Endothelial cell of umbilical vein (primary cell): Measurements from ENCODE around the gene LMBR1L. TPM values are rescaled to one million over a fixed set of nuclear protein-coding genes. Genes with fewer than 3 reads are reported as not detected.

ENCODE experiments used
- BruUV-seq: library from RNA; stranded (reverse); fragments of 400-500 nt; replicated peaks from 2 replicates; lab custom pipeline; 2021; lab: Mats Ljungman, UMichigan
- CTCF ChIA-PET: fragments of 300-600, 350-600 bp; sonication (Branson Sonifier 250); formaldehyde crosslinking; loops from one replicate; lab custom pipeline; 2021; ENCODE audit warnings: antibody characterized with exemption, inconsistent platforms; lab: Charles Lee
- POLR2A ChIA-PET: fragments of 300-600, 350-600 bp; sonication (Branson Sonifier 250); formaldehyde crosslinking; loops from one replicate; lab custom pipeline; 2021; ENCODE audit warnings: antibody characterized with exemption, inconsistent platforms; lab: Charles Lee
- DNase-seq: peaks from one replicate; pipeline ENCODE4 v3.0.0-alpha.2; 2011; ENCODE audit warnings: low read depth, low spot score
- FAIRE-seq: peaks from 2 replicates; lab custom pipeline; 2011; peaks lifted over from hg19 to GRCh38; lab: Jason Lieb, UNC
- H2AFZ ChIP-seq: 2 replicates; pipeline ENCODE4 v1.6.0; 2012; ENCODE audit warnings: low read depth, low read length, control low read depth, inconsistent platforms
- H3K27ac ChIP-seq: 2 replicates; pipeline ENCODE4 v1.5.1; 2011; ENCODE audit warnings: low read depth, mild to moderate bottlenecking, control low read depth, low read length, moderate library complexity; ENCODE audit not compliant: insufficient read depth
- H3K27me3 ChIP-seq, 2 experiments: 2 replicates each; pipeline versions ENCODE4 v1.6.0 to v1.6.1; 2011; ENCODE audit warnings: low read length in 2 of 2, mixed read lengths in 1 of 2; ENCODE audit not compliant: control insufficient read depth in 2 of 2, insufficient read depth in 2 of 2
- H3K36me3 ChIP-seq, 2 experiments: 2 replicates in 1 of 2; 3 replicates in 1 of 2; pipeline ENCODE4 v1.5.1; 2011; ENCODE audit warnings: low read length in 2 of 2, mild to moderate bottlenecking in 1 of 2, moderate library complexity in 1 of 2; ENCODE audit not compliant: control insufficient read depth in 2 of 2, insufficient read depth in 2 of 2; ENCODE audit errors: extremely low read depth in 1 of 2
- H3K4me1 ChIP-seq: 3 replicates; pipeline ENCODE4 v1.5.1; 2011; ENCODE audit warnings: mild to moderate bottlenecking, low read length; ENCODE audit not compliant: control insufficient read depth, insufficient read depth; ENCODE audit errors: extremely low read depth
- H3K4me2 ChIP-seq: 2 replicates; pipeline ENCODE4 v1.6.1; 2011; ENCODE audit warnings: low read length, control low read depth, mixed read lengths; ENCODE audit not compliant: insufficient read depth
- H3K4me3 ChIP-seq, 3 experiments: fragments of 200-600 bp in 1 of 3; sonication (generic), shearing (Covaris generic) in 1 of 3; replicated peaks in 1 of 3; 2 replicates each; pipeline ENCODE4 v1.5.1; 2011 to 2016; ENCODE audit warnings: control low read depth in 3 of 3, low read length in 3 of 3, mild to moderate bottlenecking in 2 of 3, inconsistent platforms in 1 of 3, low read depth in 1 of 3, moderate library complexity in 1 of 3; ENCODE audit not compliant: insufficient read depth in 1 of 3
- H3K79me2 ChIP-seq: 2 replicates; pipeline ENCODE4 v1.6.0; 2012; ENCODE audit warnings: low read length, inconsistent platforms; ENCODE audit not compliant: control insufficient read depth, insufficient read depth
- H3K9ac ChIP-seq: replicated peaks from 2 replicates; pipeline ENCODE3; 2011; ENCODE audit warnings: low read length, control low read depth; ENCODE audit not compliant: insufficient read depth; ENCODE audit errors: extremely low read depth
- H3K9me1 ChIP-seq: replicated peaks from 3 replicates; pipeline ENCODE4 v1.6.0; 2011; ENCODE audit warnings: mild to moderate bottlenecking, low read length; ENCODE audit not compliant: control insufficient read depth, insufficient read depth; ENCODE audit errors: extremely low read depth
- H3K9me3 ChIP-seq: replicated peaks from 2 replicates; pipeline ENCODE4 v1.5.1; 2012; ENCODE audit warnings: low read length, inconsistent platforms; ENCODE audit not compliant: control insufficient read depth, insufficient read depth
- H4K20me1 ChIP-seq: replicated peaks from 2 replicates; pipeline ENCODE3; 2011; ENCODE audit warnings: mild to moderate bottlenecking, low read length; ENCODE audit not compliant: control insufficient read depth, insufficient read depth; ENCODE audit errors: extremely low read depth
- FOS ChIP-seq: IDR thresholded peaks from 2 replicates; pipeline ENCODE4 v1.6.1; 2011; ENCODE audit warnings: mild to moderate bottlenecking, low read length, moderate library complexity, borderline replicate concordance; ENCODE audit not compliant: insufficient read depth
- JUN ChIP-seq: IDR thresholded peaks from 2 replicates; pipeline ENCODE4 v1.6.1; 2011; ENCODE audit warnings: borderline replicate concordance, low read depth; ENCODE audit not compliant: insufficient read length, insufficient read depth
- MYC ChIP-seq: IDR thresholded peaks from one replicate; pipeline ENCODE4 v1.6.1; 2011; ENCODE audit warnings: mild to moderate bottlenecking, low read depth, low read length
- POLR2A ChIP-seq: IDR thresholded peaks from 2 replicates; pipeline ENCODE4 v1.6.1; 2012; ENCODE audit warnings: low read depth, mild to moderate bottlenecking, control low read depth, low read length
- POLR2AphosphoS5 ChIP-seq: IDR thresholded peaks from 2 replicates; pipeline ENCODE4 v1.6.1; 2012; ENCODE audit warnings: low read depth, mild to moderate bottlenecking, control low read depth, low read length, moderate library complexity; ENCODE audit not compliant: insufficient read depth
- dilution Hi-C: fragments of 300-500 bp; cut with MboI; formaldehyde crosslinking; loops from one replicate; pipeline ENCODE4 v1.15.0; 2019; ENCODE audit warnings: low sequenced_read_pairs; ENCODE audit not compliant: extremely low pct_ligation_motif_present
- intact Hi-C: fragments of 100-400 bp; cut with micrococcal nuclease; formaldehyde crosslinking; loops from one replicate; pipeline ENCODE4 v1.10.0; 2022
- polyA plus RNA-seq, 4 experiments: library from polyadenylated mRNA; depleted of rRNA in 3 of 4; stranded (reverse) in 3 of 4; unstranded in 1 of 4; fragments of >200 nt; gene quantifications; 2 replicates each; pipeline versions ENCODE4 v1.2.1 to v1.2.3, GENCODE V29; 2011 to 2012; ENCODE audit warnings: missing spikeins in 1 of 4
- total RNA-seq: library from RNA; stranded (reverse); gene quantifications from 2 replicates; pipeline ENCODE4 v1.2.3, GENCODE V29; 2021
- TF ChIP-seq, protein P1 (sequence below), 2 donors: IDR thresholded peaks; 1 replicate in 1 of 2; 2 replicates in 1 of 2; pipeline ENCODE4 v1.5.1; 2011; ENCODE audit warnings: low read length in 2 of 2, mild to moderate bottlenecking in 2 of 2, moderate library complexity in 2 of 2, control low read depth in 1 of 2, inconsistent platforms in 1 of 2, low read depth in 1 of 2; ENCODE audit not compliant: insufficient read depth in 1 of 2; ENCODE audit errors: extremely low read depth in 1 of 2

LMBR1L gene
- total and polyA plus RNA-seq, 2 donors (not counting 3 experiments of a cell fraction or from before 2014, with no cell fraction given): 78.3 to 106 TPM

DNA sequence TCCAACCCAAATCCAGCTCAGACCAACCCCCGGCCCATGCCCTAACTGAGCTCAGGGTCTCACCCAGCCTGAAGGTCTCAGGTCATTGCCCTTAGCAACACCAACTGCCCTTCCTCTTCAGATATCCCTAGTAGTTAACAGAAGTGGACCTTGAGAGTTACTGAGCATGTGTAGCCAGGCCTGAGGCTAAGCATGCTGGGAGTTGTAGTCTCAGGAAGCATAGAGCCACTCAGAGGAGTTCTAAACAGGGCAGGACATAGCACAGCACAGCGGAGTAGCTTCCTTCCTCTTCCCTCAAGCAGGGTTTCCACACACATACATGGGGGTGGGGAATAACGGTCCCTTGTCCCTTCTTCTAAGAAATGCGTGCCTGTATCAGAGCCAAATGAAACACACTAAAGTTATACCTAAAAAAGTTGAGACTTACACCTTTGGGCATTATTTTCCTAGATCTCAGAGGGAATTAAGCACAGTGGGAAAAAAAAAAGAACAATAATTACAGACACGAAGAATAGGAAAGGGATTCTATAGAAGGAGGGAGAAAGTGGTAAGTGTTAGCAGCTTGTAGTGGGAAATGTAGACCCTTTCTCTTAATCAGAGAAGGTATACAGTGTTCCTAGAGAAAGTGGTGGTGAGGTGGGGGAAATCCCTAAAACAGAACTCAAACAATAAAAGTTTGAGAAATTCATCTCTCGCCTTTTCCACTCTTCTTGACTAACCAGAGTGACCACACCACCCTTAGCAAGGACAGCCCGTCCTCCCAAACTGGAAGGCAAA is 54.5 kb downstream of the LMBR1L start:
- H3K27me3 ChIP-seq: no peaks in the 10 kb centered on the region
- no peaks in the 10 kb centered on the region for H3K9me1 ChIP-seq
- TF ChIP-seq, protein P1, sequence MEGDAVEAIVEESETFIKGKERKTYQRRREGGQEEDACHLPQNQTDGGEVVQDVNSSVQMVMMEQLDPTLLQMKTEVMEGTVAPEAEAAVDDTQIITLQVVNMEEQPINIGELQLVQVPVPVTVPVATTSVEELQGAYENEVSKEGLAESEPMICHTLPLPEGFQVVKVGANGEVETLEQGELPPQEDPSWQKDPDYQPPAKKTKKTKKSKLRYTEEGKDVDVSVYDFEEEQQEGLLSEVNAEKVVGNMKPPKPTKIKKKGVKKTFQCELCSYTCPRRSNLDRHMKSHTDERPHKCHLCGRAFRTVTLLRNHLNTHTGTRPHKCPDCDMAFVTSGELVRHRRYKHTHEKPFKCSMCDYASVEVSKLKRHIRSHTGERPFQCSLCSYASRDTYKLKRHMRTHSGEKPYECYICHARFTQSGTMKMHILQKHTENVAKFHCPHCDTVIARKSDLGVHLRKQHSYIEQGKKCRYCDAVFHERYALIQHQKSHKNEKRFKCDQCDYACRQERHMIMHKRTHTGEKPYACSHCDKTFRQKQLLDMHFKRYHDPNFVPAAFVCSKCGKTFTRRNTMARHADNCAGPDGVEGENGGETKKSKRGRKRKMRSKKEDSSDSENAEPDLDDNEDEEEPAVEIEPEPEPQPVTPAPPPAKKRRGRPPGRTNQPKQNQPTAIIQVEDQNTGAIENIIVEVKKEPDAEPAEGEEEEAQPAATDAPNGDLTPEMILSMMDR (IDR thresholded peaks at IDR 0.05; ENCODE audit: extremely low read depth in 1 of 2, insufficient read depth in 1 of 2, low read depth in 1 of 2, low read length in 2 of 2): no peak
- peak; percentile 30 for TF ChIP-seq POLR2AphosphoS5
- BruUV-seq: no TSS peak
- H3K27ac ChIP-seq: no peak overlapping the region
- H2AFZ ChIP-seq: no peak overlapping the region
- peak overlapping the region in 1 of 3 experiments; percentile 77 for H3K4me3 ChIP-seq
- peak overlapping the region; percentile 96 for H3K4me2 ChIP-seq
- intact Hi-C loops (no loop called here), dilution Hi-C loops (no loop called here)
- ChIA-PET CTCF (interaction anchor here (0.8 to 3.1 kb wide), 5 partner anchors 14 to 65 kb away, joined by 3 to 10 read pairs (median 4); partner anchors contain the start of gene RHEBL1), POLR2A (interaction anchor here (0.7 kb wide), 1 partner anchor 16 kb away, joined by 3 read pairs; no protein-coding TSS in a partner anchor)
- peaks cover 34% of the 10 kb centered on the region for H3K4me1 ChIP-seq
- peak; percentile 87 for DNase-seq
- peak overlapping the region; percentile 8 for H3K9ac ChIP-seq
- peak; percentile 99 for FAIRE-seq
- no peaks in the 10 kb centered on the region for H3K9me3 ChIP-seq
- H4K20me1 ChIP-seq: peaks cover 7% of the 10 kb centered on the region
- H3K36me3 ChIP-seq: peaks cover 22 to 40% of the 10 kb centered on the region in 2 experiments
- peaks cover 88% of the 10 kb centered on the region for H3K79me2 ChIP-seq

DNA sequence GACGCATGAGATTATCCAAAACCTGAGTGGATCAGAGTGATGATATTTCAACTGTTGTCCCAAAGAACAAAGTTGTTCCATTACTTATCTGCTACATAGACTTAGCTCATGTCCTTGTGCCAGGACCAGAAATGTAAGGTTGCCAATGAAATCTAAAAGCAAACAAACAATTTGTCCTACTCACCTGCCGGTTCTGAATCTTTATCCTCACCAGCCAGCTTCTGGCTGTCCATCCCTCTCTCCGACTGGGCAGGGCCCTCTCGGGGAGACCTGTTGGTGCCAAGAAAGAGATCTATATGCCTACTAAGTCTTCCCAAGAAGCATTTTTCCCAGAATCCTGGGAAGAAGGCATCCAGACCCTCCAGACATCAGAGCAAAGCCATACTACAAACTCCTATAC is 55.6 kb downstream of the LMBR1L start:
- Histone ChIP-seq H3K36me3 (peaks cover 22 to 50% of the 10 kb centered on the region in 2 experiments), H3K9ac (no peak overlapping the region), H3K9me3 (no peaks in the 10 kb centered on the region), H3K4me2 (no peak overlapping the region), H3K27me3 (no peaks in the 10 kb centered on the region), H3K79me2 (peaks cover 88% of the 10 kb centered on the region), H3K27ac (no peak overlapping the region), H4K20me1 (peaks cover 7% of the 10 kb centered on the region), H3K9me1 (no peaks in the 10 kb centered on the region), H2AFZ (no peak overlapping the region), H3K4me3 (no peak overlapping the region), H3K4me1 (peaks cover 35% of the 10 kb centered on the region)
- BruUV-seq: no TSS peak
- ChIA-PET CTCF (interaction anchor here (1.4 kb wide), 1 partner anchor 11 kb away, joined by 9 read pairs; no protein-coding TSS in a partner anchor), POLR2A (no interaction called here)
- FAIRE-seq (no peak), DNase-seq (no peak)
- intact Hi-C loops: no loop called here
- dilution Hi-C loops: no loop called here
- TF ChIP-seq POLR2AphosphoS5: no peak
- TF ChIP-seq FOS: no peak
- TF ChIP-seq POLR2A: no peak
- no peak for TF ChIP-seq JUN
- no peak for TF ChIP-seq MYC
